ENCODE results near the gene SLIT3. TPM values are rescaled to one million over a fixed set of nuclear protein-coding genes. Genes with fewer than 3 reads are reported as not detected.

The SLIT3 gene
- total RNA-seq, 6 experiments from 2014 or later: 0.31 to 1.2 (median 0.65) TPM

- Histone ChIP-seq H3K9me3 (no peaks in the 10 kb centered on the region), H3K27ac (no peak overlapping the region), H3K4me3 (no peak overlapping the region), H3K36me3 (no peaks in the 10 kb centered on the region), H3K27me3 (no peaks in the 10 kb centered on the region), H3K4me1 (no peaks in the 10 kb centered on the region)
- TF ChIP-seq CTCF (IDR thresholded peaks at IDR 0.05): no peak
- TF ChIP-seq POLR2A (IDR thresholded peaks at IDR 0.05): no peak
- WGBS (ENCODE audit: insufficient coverage, low coverage, low lambda C conversion rate, missing lambda C conversion rate): 71% methylated on average over 5 of the region's 7 CpGs
- intact Hi-C loops (cut with DNase I): no loop called here
- ATAC-seq (no peak), DNase-seq (no peak)
Measured at GRCh38 chr5:169268019-169268418, 32.9 kb downstream of the SLIT3 start.

GRCh38 chr5:169265888-169266287, 35.1 kb downstream of the SLIT3 start:
- WGBS (ENCODE audit: insufficient coverage, low coverage, low lambda C conversion rate, missing lambda C conversion rate): 58% methylated on average over 3 of the region's 3 CpGs
- intact Hi-C loops (cut with DNase I): no loop called here
- H3K9me3 ChIP-seq: no peaks in the 10 kb centered on the region
- TF ChIP-seq CTCF (IDR thresholded peaks at IDR 0.05): peak in 1 of 4 donors; percentile 17
- TF ChIP-seq POLR2A (IDR thresholded peaks at IDR 0.05): no peak
- DNase-seq: no peak
- no peaks in the 10 kb centered on the region for H3K27me3 ChIP-seq
- no peak for ATAC-seq
- no peak overlapping the region for H3K27ac ChIP-seq
- H3K36me3 ChIP-seq: no peaks in the 10 kb centered on the region
- H3K4me3 ChIP-seq: no peak overlapping the region
- H3K4me1 ChIP-seq: no peaks in the 10 kb centered on the region

GRCh38 chr5:169263591-169263990, 37.3 kb downstream of the SLIT3 start:
- no peak for ATAC-seq
- H3K27me3 ChIP-seq: no peaks in the 10 kb centered on the region
- H3K36me3 ChIP-seq: no peaks in the 10 kb centered on the region
- no peaks in the 10 kb centered on the region for H3K4me1 ChIP-seq
- no peak for DNase-seq
- H3K9me3 ChIP-seq: no peaks in the 10 kb centered on the region
- H3K27ac ChIP-seq: no peak overlapping the region
- intact Hi-C loops (cut with DNase I): no loop called here
- WGBS (ENCODE audit: insufficient coverage, low coverage, low lambda C conversion rate, missing lambda C conversion rate): 37% methylated on average over 4 of the region's 7 CpGs
- TF ChIP-seq POLR2A (IDR thresholded peaks at IDR 0.05) (no peak), CTCF (IDR thresholded peaks at IDR 0.05) (no peak)
- no peak overlapping the region for H3K4me3 ChIP-seq

- Histone ChIP-seq H3K4me3 (no peak overlapping the region), H3K36me3 (no peaks in the 10 kb centered on the region), H3K4me1 (no peaks in the 10 kb centered on the region), H3K27ac (no peak overlapping the region), H3K9me3 (no peaks in the 10 kb centered on the region), H3K27me3 (no peaks in the 10 kb centered on the region)
- ATAC-seq (no peak), DNase-seq (no peak)
- TF ChIP-seq POLR2A (IDR thresholded peaks at IDR 0.05): no peak
- no peak for TF ChIP-seq CTCF (IDR thresholded peaks at IDR 0.05)
- WGBS (ENCODE audit: insufficient coverage, low coverage, low lambda C conversion rate, missing lambda C conversion rate): 43% methylated on average over 3 of the region's 3 CpGs
- intact Hi-C loops (cut with DNase I): no loop called here
Measured at GRCh38 chr5:169260896-169261569, 39.9 kb downstream of the SLIT3 start.

Data from right lobe of liver (tissue), 6 donors.